Measurements from ENCODE around the gene HIGD1C. TPM values are rescaled to one million over a fixed set of nuclear protein-coding genes. Genes with fewer than 3 reads are reported as not detected.

The HIGD1C gene
- total and polyA plus RNA-seq, 2 donors (not counting 1 experiment from before 2014, with no cell fraction given) = not detected

DNA sequence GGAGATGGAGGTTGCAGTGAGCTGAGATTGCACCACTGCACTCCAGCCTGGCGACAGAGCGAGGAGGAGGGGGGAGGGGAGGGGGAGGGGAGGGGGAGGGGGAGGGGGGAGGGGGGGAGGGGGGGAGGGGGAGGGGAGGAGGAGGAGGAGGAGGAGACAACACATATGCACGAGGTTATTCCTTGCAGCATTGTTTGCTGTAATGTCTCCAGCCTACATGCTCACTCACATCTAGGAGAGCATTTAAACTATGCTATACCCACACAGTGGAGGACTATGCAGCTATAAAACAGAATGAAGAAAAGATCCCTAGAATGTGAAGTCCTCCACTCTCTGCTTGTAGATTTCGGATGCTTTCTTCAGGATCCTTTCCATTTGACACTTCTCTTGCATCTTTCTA lies 3.5 kb upstream of the HIGD1C start:
- DNase-seq (ENCODE audit: low read depth in 2 of 2) = no peak
- Histone ChIP-seq H3K79me2 (ENCODE audit: control insufficient read depth, insufficient read depth, low read length) (no peaks in the 10 kb centered on the region), H3K36me3 (ENCODE audit: control insufficient read depth, insufficient read depth, low read length) (no peaks in the 10 kb centered on the region), H2AFZ (ENCODE audit: low read length) (no peak overlapping the region), H3K4me1 (ENCODE audit: control insufficient read depth, extremely low read depth, insufficient read depth, low read length) (no peaks in the 10 kb centered on the region), H3K9ac (ENCODE audit: insufficient read depth, low read length) (no peak overlapping the region), H3K4me3 (replicated peaks in 1 of 4; ENCODE audit: control extremely low read depth in 1 of 4, insufficient read depth in 1 of 4, low read depth in 3 of 4, low read length in 4 of 4) (no peak overlapping the region), H3K4me2 (ENCODE audit: extremely low read depth, insufficient read depth, low read length) (no peak overlapping the region), H3K27ac (ENCODE audit: insufficient read depth, low read length) (no peak overlapping the region), H4K20me1 (ENCODE audit: control insufficient read depth, extremely low read depth, insufficient read depth, low read length) (no peaks in the 10 kb centered on the region), H3K27me3 (ENCODE audit: control insufficient read depth, insufficient read depth, low read length) (no peaks in the 10 kb centered on the region), H3K9me3 (ENCODE audit: control insufficient read depth, insufficient read depth, low read depth, low read length) (no peaks in the 10 kb centered on the region)
- TF ChIP-seq EZH2 (IDR thresholded peaks at IDR 0.05; ENCODE audit: low read length, missing control alignments) = no peak
- TF ChIP-seq, protein P1, sequence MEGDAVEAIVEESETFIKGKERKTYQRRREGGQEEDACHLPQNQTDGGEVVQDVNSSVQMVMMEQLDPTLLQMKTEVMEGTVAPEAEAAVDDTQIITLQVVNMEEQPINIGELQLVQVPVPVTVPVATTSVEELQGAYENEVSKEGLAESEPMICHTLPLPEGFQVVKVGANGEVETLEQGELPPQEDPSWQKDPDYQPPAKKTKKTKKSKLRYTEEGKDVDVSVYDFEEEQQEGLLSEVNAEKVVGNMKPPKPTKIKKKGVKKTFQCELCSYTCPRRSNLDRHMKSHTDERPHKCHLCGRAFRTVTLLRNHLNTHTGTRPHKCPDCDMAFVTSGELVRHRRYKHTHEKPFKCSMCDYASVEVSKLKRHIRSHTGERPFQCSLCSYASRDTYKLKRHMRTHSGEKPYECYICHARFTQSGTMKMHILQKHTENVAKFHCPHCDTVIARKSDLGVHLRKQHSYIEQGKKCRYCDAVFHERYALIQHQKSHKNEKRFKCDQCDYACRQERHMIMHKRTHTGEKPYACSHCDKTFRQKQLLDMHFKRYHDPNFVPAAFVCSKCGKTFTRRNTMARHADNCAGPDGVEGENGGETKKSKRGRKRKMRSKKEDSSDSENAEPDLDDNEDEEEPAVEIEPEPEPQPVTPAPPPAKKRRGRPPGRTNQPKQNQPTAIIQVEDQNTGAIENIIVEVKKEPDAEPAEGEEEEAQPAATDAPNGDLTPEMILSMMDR (conservative IDR thresholded peaks at IDR 0.05 in 1 of 2, IDR thresholded peaks at IDR 0.05 in 1 of 2; ENCODE audit: low read depth in 1 of 2, low read length in 2 of 2) = no peak

DNA sequence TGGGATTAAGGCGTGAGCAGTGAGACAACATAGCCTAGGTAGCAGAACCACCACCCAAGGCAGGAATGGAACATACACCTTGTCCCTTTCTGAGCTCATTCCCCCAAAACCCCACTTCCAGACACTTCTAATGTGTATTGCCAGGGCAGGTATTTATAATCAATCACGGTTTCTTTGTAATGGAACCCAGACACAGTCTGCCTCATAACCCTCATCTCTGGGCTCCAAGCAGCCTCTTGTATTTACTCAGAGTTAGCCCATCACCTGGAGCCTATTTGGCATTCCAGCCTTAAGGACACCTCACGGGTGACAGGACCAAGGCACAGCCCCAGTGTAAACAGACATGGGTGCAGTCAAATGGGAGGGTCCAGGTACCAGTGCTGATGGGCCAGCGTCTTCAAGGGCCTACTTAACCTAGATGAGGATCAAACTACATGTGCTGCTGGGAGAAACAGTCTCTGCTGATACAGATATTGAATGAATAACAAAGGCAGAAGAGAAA lies 2.5 kb upstream of the HIGD1C start:
- no peak overlapping the region for H3K27ac ChIP-seq (ENCODE audit: insufficient read depth, low read length)
- no peaks in the 10 kb centered on the region for H3K36me3 ChIP-seq (ENCODE audit: control insufficient read depth, insufficient read depth, low read length)
- DNase-seq (ENCODE audit: low read depth in 2 of 2) = no peak
- no peaks in the 10 kb centered on the region for H3K4me1 ChIP-seq (ENCODE audit: control insufficient read depth, extremely low read depth, insufficient read depth, low read length)
- no peak overlapping the region for H3K4me2 ChIP-seq (ENCODE audit: extremely low read depth, insufficient read depth, low read length)
- no peak overlapping the region for H3K4me3 ChIP-seq (replicated peaks in 1 of 4; ENCODE audit: control extremely low read depth in 1 of 4, insufficient read depth in 1 of 4, low read depth in 3 of 4, low read length in 4 of 4)
- no peak overlapping the region for H2AFZ ChIP-seq (ENCODE audit: low read length)
- H3K9me3 ChIP-seq (ENCODE audit: control insufficient read depth, insufficient read depth, low read depth, low read length) = no peaks in the 10 kb centered on the region
- H3K27me3 ChIP-seq (ENCODE audit: control insufficient read depth, insufficient read depth, low read length) = no peaks in the 10 kb centered on the region
- no peaks in the 10 kb centered on the region for H4K20me1 ChIP-seq (ENCODE audit: control insufficient read depth, extremely low read depth, insufficient read depth, low read length)
- H3K9ac ChIP-seq (ENCODE audit: insufficient read depth, low read length) = no peak overlapping the region
- H3K79me2 ChIP-seq (ENCODE audit: control insufficient read depth, insufficient read depth, low read length) = no peaks in the 10 kb centered on the region
- TF ChIP-seq, protein P1 (conservative IDR thresholded peaks at IDR 0.05 in 1 of 2, IDR thresholded peaks at IDR 0.05 in 1 of 2; ENCODE audit: low read depth in 1 of 2, low read length in 2 of 2) = no peak
- no peak for TF ChIP-seq EZH2 (IDR thresholded peaks at IDR 0.05; ENCODE audit: low read length, missing control alignments)

DNA sequence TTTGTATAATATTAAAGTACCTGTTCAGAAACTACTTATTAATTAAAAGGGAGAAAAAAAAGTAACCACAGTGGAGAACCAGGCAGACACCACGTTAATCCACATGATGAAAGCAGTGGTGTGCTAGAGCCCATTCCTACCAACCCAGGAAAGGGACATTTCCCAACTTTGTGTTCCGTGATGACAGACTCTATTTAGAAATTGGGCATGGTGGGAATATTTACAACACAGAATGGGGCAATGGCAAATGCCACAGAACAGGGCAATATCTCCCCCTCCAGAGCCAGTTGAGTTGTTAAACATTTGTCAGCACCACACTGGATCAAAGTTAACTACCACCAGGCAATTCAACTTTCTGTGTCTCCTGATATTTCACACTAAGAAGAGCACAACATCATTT lies 1.2 kb upstream of the HIGD1C start:
- Histone ChIP-seq H2AFZ (ENCODE audit: low read length) (no peak overlapping the region), H3K9ac (ENCODE audit: insufficient read depth, low read length) (no peak overlapping the region), H3K9me3 (ENCODE audit: control insufficient read depth, insufficient read depth, low read depth, low read length) (no peaks in the 10 kb centered on the region), H3K79me2 (ENCODE audit: control insufficient read depth, insufficient read depth, low read length) (no peaks in the 10 kb centered on the region), H4K20me1 (ENCODE audit: control insufficient read depth, extremely low read depth, insufficient read depth, low read length) (no peaks in the 10 kb centered on the region), H3K4me3 (replicated peaks in 1 of 4; ENCODE audit: control extremely low read depth in 1 of 4, insufficient read depth in 1 of 4, low read depth in 3 of 4, low read length in 4 of 4) (no peak overlapping the region), H3K4me1 (ENCODE audit: control insufficient read depth, extremely low read depth, insufficient read depth, low read length) (no peaks in the 10 kb centered on the region), H3K27me3 (ENCODE audit: control insufficient read depth, insufficient read depth, low read length) (no peaks in the 10 kb centered on the region), H3K36me3 (ENCODE audit: control insufficient read depth, insufficient read depth, low read length) (no peaks in the 10 kb centered on the region), H3K4me2 (ENCODE audit: extremely low read depth, insufficient read depth, low read length) (no peak overlapping the region), H3K27ac (ENCODE audit: insufficient read depth, low read length) (no peak overlapping the region)
- no peak for DNase-seq (ENCODE audit: low read depth in 2 of 2)
- TF ChIP-seq, protein P1 (conservative IDR thresholded peaks at IDR 0.05 in 1 of 2, IDR thresholded peaks at IDR 0.05 in 1 of 2; ENCODE audit: low read depth in 1 of 2, low read length in 2 of 2) = no peak
